Skin of body (tissue), 2 donors: ENCODE results near the gene CDON. TPM values are rescaled to one million over a fixed set of nuclear protein-coding genes. Genes with fewer than 3 reads are reported as not detected.
A peak's percentile ranks its signal among the peaks of the same experiment; 100 is the strongest.

ENCODE experiments used
- DNase-seq: peaks from one replicate; lab custom pipeline; 2025; lab: John Stamatoyannopoulos, UW
- total RNA-seq: library from RNA; depleted of rRNA; stranded (reverse); fragments of >200 nt; gene quantifications from one replicate; pipeline ENCODE4 v1.2.3, GENCODE V29; 2014

CDON gene
- 71.8 TPM for total RNA-seq

GRCh38 chr11:126062679-126063506 lies at the start of gene CDON:
Gene CDON, minus strand, starts transcription at chr11:126062866. Its CDS starts 39,390 bp downstream, at chr11:126023476.
- DNase-seq = peak; percentile 98

GRCh38 chr11:126111458-126112116 lies 48.9 kb upstream of the CDON start:
- DNase-seq = no peak

- DNase-seq = no peak
These were observed 47.5 kb upstream of the CDON start for GRCh38 chr11:126109941-126110731.

- DNase-seq = no peak
These were observed 44.1 kb upstream of the CDON start for GRCh38 chr11:126106594-126107328.

- DNase-seq = no peak
These were observed 43.0 kb upstream of the CDON start for GRCh38 chr11:126105748-126106080.

GRCh38 chr11:126105022-126105747 lies 42.5 kb upstream of the CDON start:
- no peak for DNase-seq

- no peak for DNase-seq
These were observed 41.8 kb upstream of the CDON start for GRCh38 chr11:126104420-126104819.

GRCh38 chr11:126103150-126103549 lies 40.5 kb upstream of the CDON start:
- peak; percentile 37 for DNase-seq

GRCh38 chr11:126102436-126102981 lies 39.8 kb upstream of the CDON start:
- DNase-seq = peak; percentile 70

- no peak for DNase-seq
These were observed 39.2 kb upstream of the CDON start for GRCh38 chr11:126101930-126102283.

- no peak for DNase-seq
These were observed 38.7 kb upstream of the CDON start for GRCh38 chr11:126101251-126101929.

GRCh38 chr11:126100716-126101115 lies 38.0 kb upstream of the CDON start:
- no peak for DNase-seq

- no peak for DNase-seq
These were observed 35.6 kb upstream of the CDON start for GRCh38 chr11:126098204-126098769.

- DNase-seq = no peak
These were observed 33.1 kb upstream of the CDON start for GRCh38 chr11:126095745-126096144.

GRCh38 chr11:126090452-126090851 lies 27.8 kb upstream of the CDON start:
- DNase-seq = no peak

GRCh38 chr11:126088999-126089398 lies 26.3 kb upstream of the CDON start:
- no peak for DNase-seq

GRCh38 chr11:126086248-126086647 lies 23.6 kb upstream of the CDON start:
- no peak for DNase-seq

GRCh38 chr11:126084608-126084912 lies 21.9 kb upstream of the CDON start:
- no peak for DNase-seq

- no peak for DNase-seq
These were observed 21.4 kb upstream of the CDON start for GRCh38 chr11:126083829-126084607.
